Liver (tissue), 3 donors: ENCODE results near the gene TP63.

Source experiments
- CTCF ChIP-seq: fragments of 150-350 bp; IDR thresholded peaks from 2 replicates; pipeline ENCODE4 v1.5.1; 2017; ENCODE audit warnings: improper control_type of control experiment, low read depth, low read length; ENCODE audit not compliant: missing input control
- FOXA1 ChIP-seq: IDR thresholded peaks from 2 replicates; pipeline ENCODE4 v1.6.1; 2016; ENCODE audit warnings: antibody characterized with exemption
- GABPA ChIP-seq, 2 donors: IDR thresholded peaks in 1 of 2; conservative IDR thresholded peaks in 1 of 2; 2 replicates each; pipeline ENCODE4 v1.6.1; 2016; ENCODE audit warnings: antibody characterized with exemption in 2 of 2, mild to moderate bottlenecking in 1 of 2, moderate library complexity in 1 of 2
- NR2F2 ChIP-seq: IDR thresholded peaks from 2 replicates; pipeline ENCODE4 v1.6.1; 2016; ENCODE audit warnings: antibody characterized with exemption
- YY1 ChIP-seq: IDR thresholded peaks from 2 replicates; pipeline ENCODE4 v1.6.1; 2016; ENCODE audit warnings: antibody characterized with exemption, mild to moderate bottlenecking
- TF ChIP-seq, protein P1 (sequence below): IDR thresholded peaks from 2 replicates; pipeline ENCODE4 v1.6.1; 2016; ENCODE audit warnings: antibody characterized with exemption, mild to moderate bottlenecking
- TF ChIP-seq, protein P2 (sequence below): IDR thresholded peaks from 2 replicates; pipeline ENCODE4 v1.6.1; 2016; ENCODE audit warnings: antibody characterized with exemption
- TF ChIP-seq, protein P3 (sequence below): IDR thresholded peaks from 2 replicates; pipeline ENCODE4 v1.6.1; 2016; ENCODE audit warnings: antibody characterized with exemption
- donor health status: healthy.
- donor health status: healthy.

DNA sequence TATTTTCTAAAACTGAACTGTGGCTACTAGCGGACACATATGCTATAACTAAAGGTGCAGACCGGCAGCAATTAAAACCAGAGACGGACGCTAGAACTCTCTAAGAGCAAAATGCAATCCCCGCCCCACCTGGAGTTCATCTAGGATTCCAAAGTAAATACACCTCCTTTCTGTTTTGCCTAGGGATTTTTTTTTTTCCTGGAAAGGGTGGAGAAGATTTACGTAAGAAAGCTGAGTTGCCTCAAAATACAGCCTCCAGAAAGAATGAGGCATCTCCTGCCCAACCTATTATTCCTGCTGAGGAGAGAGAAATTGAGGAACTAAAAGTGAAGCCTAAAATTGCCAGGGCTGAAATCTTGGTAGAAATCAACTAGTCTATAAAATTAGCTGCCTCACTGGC, 150.2 kb downstream of the TP63 start:
- TF ChIP-seq CTCF (no peak), YY1 (no peak), GABPA (IDR thresholded peaks at IDR 0.05 in 1 of 2, conservative IDR thresholded peaks at IDR 0.05 in 1 of 2) (no peak), FOXA1 (no peak), NR2F2 (no peak)
- TF ChIP-seq, protein P1, sequence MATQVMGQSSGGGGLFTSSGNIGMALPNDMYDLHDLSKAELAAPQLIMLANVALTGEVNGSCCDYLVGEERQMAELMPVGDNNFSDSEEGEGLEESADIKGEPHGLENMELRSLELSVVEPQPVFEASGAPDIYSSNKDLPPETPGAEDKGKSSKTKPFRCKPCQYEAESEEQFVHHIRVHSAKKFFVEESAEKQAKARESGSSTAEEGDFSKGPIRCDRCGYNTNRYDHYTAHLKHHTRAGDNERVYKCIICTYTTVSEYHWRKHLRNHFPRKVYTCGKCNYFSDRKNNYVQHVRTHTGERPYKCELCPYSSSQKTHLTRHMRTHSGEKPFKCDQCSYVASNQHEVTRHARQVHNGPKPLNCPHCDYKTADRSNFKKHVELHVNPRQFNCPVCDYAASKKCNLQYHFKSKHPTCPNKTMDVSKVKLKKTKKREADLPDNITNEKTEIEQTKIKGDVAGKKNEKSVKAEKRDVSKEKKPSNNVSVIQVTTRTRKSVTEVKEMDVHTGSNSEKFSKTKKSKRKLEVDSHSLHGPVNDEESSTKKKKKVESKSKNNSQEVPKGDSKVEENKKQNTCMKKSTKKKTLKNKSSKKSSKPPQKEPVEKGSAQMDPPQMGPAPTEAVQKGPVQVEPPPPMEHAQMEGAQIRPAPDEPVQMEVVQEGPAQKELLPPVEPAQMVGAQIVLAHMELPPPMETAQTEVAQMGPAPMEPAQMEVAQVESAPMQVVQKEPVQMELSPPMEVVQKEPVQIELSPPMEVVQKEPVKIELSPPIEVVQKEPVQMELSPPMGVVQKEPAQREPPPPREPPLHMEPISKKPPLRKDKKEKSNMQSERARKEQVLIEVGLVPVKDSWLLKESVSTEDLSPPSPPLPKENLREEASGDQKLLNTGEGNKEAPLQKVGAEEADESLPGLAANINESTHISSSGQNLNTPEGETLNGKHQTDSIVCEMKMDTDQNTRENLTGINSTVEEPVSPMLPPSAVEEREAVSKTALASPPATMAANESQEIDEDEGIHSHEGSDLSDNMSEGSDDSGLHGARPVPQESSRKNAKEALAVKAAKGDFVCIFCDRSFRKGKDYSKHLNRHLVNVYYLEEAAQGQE: no peak
- TF ChIP-seq, protein P2, sequence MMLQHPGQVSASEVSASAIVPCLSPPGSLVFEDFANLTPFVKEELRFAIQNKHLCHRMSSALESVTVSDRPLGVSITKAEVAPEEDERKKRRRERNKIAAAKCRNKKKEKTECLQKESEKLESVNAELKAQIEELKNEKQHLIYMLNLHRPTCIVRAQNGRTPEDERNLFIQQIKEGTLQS: no peak
- TF ChIP-seq, protein P3, sequence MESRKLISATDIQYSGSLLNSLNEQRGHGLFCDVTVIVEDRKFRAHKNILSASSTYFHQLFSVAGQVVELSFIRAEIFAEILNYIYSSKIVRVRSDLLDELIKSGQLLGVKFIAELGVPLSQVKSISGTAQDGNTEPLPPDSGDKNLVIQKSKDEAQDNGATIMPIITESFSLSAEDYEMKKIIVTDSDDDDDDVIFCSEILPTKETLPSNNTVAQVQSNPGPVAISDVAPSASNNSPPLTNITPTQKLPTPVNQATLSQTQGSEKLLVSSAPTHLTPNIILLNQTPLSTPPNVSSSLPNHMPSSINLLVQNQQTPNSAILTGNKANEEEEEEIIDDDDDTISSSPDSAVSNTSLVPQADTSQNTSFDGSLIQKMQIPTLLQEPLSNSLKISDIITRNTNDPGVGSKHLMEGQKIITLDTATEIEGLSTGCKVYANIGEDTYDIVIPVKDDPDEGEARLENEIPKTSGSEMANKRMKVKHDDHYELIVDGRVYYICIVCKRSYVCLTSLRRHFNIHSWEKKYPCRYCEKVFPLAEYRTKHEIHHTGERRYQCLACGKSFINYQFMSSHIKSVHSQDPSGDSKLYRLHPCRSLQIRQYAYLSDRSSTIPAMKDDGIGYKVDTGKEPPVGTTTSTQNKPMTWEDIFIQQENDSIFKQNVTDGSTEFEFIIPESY: no peak
